ENCODE results near the gene ADD1.
A peak's percentile ranks its signal among the peaks of the same experiment; 100 is the strongest.

ADD1 gene

DNA sequence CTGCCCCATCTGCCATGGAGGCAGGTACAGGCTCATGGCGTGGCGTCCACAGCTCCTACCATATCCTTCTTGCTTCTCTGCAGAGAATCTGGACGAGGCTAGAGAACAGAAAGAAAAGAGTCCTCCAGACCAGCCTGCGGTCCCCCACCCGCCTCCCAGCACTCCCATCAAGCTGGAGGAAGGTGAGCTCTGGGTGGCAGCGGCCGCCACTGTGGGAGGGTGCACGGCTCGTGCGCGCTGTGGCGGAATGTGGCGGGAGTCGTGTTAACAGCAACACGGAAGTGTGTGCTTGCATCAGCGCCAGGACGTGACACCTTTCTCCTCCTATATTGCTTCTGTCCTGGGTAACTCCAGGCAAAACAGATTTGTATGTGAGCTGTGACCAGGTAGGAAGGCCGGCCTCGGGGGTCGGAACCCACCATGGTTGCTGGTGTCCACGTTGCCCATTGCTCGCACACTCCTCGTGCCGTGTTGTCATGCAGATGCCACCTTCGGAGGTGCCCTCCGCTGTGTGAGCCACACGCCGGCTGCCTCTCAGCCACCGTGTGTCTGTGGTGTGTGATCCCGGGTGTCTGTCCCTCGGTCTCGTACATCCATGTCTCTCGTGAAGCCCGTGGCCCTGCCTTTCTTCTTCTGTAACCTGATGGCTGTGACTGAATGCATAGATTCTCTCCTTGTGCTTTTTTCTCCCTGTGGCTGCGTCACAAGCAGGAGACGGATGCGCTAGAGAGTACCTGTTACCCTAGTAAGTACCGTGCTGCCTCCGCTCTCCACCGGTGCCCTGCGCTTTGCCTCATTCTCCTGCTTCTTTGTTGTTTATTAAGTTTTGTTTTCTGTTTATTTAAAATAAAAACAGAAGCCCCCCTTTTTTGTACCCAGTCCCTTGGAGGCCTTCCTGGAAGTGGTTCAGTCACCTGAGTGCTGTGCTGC lies 82.6 kb downstream of the ADD1 start:
- no peak for DNase-seq

GRCh38 chr4:2927016-2927695 lies 83.5 kb downstream of the ADD1 start:
- DNase-seq = no peak

DNA sequence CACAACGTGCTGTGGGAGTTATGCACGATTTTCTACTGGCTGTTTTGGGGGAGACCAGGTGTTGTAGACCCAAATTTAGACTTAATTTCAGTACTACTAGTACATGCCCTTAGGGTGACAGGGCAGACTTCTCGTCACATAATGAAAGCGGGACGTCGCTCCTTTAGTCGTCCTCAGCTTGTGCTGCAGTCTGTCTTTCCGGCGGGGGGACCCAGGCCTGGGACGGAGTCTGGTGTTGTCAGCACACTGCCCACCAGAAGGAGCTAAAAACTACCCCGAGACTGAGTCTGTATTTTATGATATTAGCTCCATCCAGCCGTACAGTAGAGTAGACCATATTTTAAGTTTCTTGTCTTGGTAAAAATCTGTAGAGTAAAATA lies 84.0 kb downstream of the ADD1 start:
- no peak for DNase-seq

- DNase-seq = no peak
Measured at GRCh38 chr4:2928242-2929176, 84.9 kb downstream of the ADD1 start.

DNA sequence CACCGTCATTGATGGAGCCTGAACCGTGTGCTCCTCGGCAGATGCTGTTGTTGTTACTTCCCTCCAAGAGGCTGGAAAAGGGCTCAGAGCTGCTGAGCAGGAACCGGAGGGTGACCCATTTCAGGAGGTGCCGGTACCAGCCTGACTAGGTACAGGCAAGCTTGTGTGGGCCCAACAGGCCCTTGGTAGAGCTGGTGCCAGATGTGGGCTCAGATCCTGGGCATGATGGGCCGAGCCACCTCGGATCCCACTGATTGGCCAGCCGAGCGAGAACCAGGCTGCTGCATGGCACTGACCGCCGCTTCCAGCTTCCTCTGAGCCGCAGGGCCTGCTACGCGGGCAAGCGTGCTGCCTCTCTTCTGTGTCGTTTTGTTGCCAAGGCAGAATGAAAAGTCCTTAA lies 85.8 kb downstream of the ADD1 start:
- no peak for DNase-seq

- DNase-seq = no peak
Measured at GRCh38 chr4:2930135-2930757, 86.6 kb downstream of the ADD1 start.

DNA sequence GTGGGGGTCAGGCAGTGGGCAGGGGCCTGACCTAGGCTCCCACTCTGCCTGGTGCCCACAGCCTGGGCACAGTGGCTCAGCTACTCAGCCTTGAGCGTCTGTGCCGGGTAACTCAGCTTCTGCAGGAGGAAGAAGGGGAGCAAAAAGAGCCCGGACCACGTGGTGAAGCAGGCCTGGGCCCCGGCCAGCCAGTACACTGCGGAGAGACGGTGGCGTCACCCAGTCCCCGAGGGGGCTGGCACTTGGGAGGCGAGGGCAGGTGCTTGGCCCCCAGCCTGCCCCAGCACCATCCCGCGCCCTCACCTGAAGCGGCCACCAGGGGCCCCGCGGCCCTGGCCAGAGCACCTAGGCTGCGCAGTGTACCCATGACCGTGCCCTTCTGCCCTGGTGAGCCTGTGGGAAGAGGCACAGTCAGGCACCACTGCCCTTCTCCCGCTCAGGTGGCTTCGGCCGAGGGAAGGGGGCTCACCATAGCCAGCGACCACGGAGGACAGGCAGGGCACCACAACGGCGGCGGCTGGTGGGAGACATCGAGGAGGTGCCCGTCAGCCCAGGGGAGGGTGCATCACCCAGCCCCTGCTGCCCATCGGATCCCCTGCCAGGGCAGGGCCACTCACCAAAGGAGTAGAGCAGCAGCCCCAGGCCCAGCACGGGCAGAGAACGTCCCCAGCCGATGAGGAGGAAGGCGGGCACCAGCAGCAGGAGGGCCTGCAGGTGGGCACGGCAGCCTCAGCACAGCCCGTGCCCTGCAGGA lies 87.3 kb downstream of the ADD1 start:
- no peak for DNase-seq

DNA sequence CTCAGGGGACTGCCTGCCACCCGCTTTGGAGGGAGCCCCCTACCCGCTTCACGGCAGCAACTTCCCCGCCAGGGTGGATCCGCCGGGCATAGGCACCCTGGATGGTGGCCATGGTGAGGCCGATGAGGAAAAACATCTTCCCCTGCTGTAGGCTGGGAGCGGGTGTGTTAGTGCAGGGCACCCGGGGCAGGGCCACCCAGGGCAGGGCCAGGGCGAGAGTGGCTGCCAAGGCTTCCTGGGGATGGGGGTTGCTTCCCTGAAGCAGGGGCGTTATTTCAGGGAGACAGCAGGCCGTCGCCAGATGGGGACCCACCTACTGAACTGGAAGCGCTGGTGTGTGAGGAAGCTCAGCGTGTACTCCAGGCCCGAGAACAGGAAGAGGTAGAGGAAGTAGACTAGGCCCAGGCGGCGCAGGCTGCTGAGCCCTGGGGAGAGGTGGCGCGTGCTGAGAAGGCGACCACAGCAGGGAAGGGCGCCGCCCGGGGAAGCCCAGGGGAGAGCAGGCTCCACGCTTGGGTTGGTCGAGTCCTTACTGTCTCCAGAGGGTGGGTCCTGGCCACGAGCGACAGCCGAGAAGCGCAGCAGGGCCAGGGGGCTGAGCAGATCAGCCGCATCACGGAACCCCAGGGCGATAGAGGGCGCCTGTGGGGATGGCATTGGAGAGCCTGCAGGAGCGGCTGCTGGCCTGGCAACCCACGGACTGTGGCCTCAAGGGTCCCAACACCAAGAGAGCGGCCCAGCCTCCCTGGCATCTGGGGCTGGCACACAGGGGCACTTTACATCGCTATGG lies 88.1 kb downstream of the ADD1 start:
- DNase-seq = peak; percentile 32

DNA sequence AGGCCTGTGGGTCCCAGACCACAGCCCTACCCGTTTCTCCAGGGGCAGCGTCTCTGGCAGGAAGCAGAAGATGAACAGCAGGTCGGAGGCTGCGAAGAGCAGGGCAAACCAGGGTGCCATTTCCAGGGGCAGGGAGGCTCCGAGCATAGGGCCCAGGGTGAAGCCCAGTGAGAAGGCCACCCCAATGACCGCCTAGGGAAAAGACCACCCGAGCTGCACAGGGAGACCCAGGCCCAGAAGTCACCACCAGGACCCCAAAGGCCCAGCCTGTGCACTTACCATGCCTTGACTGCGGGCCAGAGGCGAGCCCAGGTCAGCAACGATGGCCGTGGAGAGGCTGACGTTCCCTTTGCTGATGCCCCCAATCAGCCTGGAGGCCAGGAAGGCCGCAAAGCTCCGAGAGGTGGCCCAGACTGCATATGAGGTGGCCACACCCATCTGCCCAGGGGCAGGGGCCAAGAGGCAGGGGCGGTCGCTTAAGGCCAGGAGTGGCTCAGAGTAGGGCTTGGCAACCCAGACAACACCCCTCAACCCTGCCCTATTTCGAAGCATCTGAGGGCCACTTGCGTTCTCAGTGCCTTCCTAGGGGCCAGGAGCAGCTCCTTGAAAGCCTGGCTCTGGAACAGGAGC lies 88.8 kb downstream of the ADD1 start:
- DNase-seq = no peak

DNA sequence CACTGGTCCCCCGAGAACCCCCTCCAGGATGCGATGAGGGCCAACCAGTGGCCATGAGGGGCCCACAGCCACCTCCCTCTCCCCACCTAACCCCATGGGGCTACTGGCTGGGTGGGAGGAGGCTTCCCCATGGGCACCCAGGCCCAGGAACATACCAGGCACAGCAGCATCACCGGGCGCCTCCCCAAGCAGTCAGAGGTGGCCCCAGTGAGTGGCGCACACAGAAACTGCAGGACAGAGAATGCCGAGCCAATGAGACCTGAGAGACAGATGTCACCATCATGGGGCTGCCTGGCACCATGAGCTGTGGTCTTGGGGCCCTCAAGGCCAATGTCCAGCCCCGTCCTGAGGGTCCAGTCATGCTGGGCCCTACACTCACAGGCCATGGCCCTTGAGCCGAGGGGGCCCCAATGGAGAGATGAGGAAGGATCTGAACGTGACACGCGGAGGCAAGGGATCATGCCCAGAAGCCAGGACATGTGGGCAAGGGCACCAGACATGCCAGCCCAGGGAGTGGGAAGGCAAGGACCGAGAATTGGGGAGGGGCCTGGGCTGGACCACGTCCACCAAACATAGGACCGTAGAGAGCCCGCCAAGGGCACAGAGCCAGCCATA lies 89.4 kb downstream of the ADD1 start:
- DNase-seq = peak; percentile 39

DNA sequence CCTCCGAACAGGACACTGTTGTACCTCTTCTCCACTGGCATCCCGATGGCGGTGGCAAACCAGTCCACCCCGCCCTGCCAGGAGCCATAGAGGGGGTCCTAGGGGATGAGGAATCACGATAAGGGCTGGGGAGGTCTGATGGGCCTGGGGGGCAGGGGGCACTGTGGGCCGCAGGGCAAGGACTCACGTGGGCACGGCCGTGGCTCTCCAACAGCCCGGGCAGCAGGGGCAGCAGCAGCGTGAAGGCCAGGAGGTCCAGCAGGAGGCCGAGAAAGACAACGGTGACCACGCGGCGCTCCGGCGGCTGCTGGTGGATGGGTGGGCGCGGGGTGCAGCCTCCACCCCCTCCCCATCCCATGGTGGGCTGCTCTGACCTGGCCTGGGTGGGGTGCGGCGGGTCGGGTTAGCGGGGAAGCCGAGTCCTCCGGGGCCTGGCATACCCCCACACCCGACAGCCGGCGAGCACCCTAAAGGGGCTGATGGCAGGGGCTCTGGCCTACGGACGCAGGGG lies 90.0 kb downstream of the ADD1 start:
- no peak for DNase-seq

GRCh38 chr4:2934077-2934812 lies 90.6 kb downstream of the ADD1 start:
- no peak for DNase-seq

DNA sequence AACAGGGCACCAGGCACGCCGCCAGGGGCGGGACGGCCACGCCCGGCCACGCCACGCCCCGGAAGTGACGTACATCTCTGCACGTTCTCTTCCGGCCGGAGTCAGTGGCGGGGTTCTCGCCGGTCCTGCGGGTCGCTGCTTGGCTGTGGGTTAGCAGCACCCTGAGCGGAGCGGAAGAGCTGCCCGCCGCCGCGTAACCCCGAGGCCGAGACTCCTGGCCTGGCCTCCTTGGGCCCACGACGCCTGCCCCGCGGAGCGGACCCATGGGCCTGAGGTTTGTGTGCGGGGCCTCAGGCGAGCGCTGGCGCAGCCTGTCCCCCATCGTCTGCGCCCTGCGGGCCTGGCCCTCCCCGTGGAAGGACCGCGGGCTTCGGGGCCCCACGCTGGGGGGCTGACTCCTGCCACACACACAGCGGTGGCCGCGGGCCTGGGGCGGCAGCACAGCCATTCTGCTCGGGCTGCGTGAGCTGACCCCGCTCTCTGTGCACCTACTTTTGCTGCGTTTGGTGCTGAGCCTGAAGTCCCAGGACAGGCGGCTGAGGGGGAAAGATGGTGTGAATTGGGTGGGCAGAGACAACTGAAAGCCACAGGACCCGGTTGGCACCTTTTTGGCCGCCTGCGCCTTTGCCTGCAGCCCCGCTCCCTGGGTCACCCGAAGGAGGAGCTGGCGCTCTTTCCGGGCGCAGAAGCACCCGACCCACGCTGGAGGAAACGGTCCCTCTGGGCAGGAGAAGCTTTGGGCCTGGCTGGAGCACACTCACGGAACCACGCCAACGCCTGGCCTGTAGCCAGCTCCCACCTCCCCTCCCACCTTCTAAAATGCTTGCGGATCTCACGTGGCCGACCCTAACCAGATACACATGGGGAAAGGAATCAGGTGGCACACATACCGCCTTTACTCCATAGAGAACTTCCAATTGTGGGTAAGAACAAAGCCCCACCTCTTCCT lies 91.4 kb downstream of the ADD1 start:
- peak; percentile 88 for DNase-seq

DNA sequence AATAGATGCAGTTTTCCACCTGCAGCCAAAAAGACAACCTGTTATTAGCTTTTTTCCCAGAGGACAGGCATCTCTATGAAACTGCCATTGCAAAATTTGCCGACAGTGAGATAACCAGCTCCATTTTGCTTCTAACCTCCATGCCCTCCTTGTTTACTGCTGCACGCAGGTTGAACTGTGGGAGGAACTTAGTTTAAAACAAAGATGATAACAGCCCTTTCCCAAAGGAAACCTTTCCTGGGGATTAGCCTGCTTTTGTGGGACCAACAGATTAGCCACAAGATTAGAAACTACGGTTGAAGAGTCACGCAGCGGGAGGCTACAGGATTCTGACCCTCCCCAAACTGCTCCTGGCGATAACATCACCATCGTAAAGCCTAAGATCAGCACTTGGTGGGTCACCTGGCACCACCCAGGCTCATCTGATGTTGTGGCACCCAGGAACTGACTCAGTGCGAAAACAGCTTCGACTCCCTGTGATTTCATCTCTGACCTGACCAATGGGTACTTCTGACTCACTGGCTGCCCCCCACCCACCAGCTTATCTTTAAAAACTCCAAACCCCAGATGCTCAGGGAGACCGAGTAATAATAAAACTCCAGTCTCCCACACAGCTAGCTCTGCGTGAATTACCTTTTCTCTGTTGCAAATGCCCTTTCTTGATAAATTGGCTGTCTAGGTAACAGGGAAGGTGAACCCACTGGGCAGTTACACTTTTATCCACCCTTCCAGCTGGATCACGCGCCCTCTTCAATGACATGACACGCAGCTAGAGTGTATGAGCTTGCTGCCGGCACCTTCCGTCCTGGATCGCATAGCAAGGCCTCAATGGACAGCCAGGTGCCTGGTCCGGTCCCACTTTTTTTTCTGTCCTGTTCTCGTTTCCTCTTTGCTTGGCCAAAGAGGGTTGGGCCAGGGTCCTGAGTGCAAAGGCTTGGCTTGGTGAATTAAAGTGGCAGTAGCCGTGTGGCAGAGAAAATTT lies 92.4 kb downstream of the ADD1 start:
- DNase-seq = peak; percentile 67

DNA sequence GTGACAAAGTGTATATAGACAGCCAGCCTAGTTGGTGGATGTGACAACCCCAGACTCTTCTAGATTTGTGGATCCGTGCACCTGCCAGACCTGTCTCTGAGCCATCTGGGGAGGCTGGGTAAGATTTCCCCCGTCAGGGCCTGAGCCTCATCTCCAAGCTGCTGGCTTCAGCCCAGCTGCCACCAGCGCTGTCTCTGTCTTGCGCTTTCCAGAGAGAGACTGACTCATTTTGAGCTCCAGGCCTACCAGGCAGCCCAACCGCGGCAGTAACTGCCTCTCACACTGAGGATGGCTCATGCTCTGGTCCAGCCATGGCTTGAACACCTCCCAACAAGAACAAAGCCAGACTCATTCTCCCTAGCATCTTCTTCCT lies 93.1 kb downstream of the ADD1 start:
- peak; percentile 25 for DNase-seq

DNA sequence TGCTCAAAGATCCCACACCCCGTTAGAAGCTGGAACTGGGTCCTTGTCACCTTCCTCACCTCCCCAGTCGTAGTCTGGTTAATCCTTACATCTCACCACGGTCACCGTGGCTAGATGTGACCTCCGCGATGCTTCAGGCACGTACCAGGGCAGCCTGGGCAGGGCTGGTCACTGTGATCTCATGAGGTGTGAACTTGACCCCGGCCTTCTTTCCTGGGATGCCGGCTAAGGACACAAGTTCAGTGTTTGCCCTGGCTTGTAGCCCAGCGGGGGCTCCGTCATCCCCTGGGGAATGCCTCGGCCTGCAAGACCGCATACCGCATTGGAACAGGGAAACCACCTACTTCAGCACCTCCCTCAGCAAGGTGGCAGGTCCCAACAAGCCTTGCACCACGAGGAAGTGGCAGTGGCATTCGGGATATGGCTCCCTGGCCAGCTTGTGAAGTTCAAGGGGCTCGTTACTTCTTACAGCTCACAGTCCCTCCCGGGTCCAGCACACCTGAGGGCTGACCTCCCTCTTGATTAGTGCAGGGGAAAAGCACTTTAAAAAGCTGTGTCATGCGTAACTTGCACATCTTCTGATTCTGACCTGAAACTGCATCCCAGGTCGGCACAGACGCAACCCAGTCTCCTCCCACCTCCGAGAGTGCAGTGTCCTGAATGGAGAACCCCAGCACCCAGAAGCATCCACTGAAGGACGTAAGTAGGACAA lies 93.7 kb downstream of the ADD1 start:
- no peak for DNase-seq

All from hematopoietic multipotent progenitor cell treated with erythropoietin and hydrocortisone succinate and interleukin-3 and kit ligand, for 8 days (in vitro differentiated cells).